Psoas muscle (tissue), 8 donors: ENCODE measurements around the gene ARHGAP19. TPM values are rescaled to one million over a fixed set of nuclear protein-coding genes. Genes with fewer than 3 reads are reported as not detected.

ENCODE experiments used
- ATAC-seq, 4 donors: fragments of 200-7000 bp; cut with Tn5 transposase; one replicate each; pipeline ENCODE4 v1.9.1; 2020; ENCODE audit warnings: moderate library complexity in 3 of 4, mild to moderate bottlenecking in 2 of 4
- DNase-seq, 2 donors: peaks; one replicate each; pipeline ENCODE4 v3.0.0-alpha.2; 2020
- H3K27ac ChIP-seq: fragments of 200-600 bp; one replicate; pipeline ENCODE4 v1.8.0; 2022
- H3K27me3 ChIP-seq, 3 donors: fragments of 200-600 bp in 1 of 3; one replicate each; pipeline versions ENCODE4 v1.6.1 to v1.8.0; 2013 to 2022; ENCODE audit warnings: low read length in 2 of 3, mild to moderate bottlenecking in 2 of 3, moderate library complexity in 1 of 3; ENCODE audit not compliant: insufficient read depth in 3 of 3
- H3K36me3 ChIP-seq, 2 donors: fragments of 200-600 bp in 1 of 2; one replicate each; pipeline versions ENCODE4 v1.6.1 to v1.8.0; 2013 to 2022; ENCODE audit warnings: low read depth in 1 of 2, mild to moderate bottlenecking in 1 of 2, moderate library complexity in 1 of 2; ENCODE audit not compliant: insufficient read depth in 1 of 2
- H3K4me1 ChIP-seq: fragments of 200-600 bp; one replicate; pipeline ENCODE4 v1.8.0; 2022
- H3K4me3 ChIP-seq: fragments of 200-600 bp; one replicate; pipeline ENCODE4 v1.8.0; 2022; ENCODE audit warnings: mild to moderate bottlenecking
- H3K9me3 ChIP-seq: fragments of 200-600 bp; one replicate; pipeline ENCODE4 v1.8.0; 2022
- WGBS, 3 donors: extraction: QIAGEN DNeasy Blood & Tissue Kit; methylation state at CpG; one replicate each; pipeline versions ENCODE4 v1.1.6 to v1.1.7; 2013; 5-methylcytosine and 5-hydroxymethylcytosine counted together
- intact Hi-C, 2 donors: fragments of 100-400 bp; cut with DNase I; formaldehyde crosslinking; loops; one replicate each; pipeline versions ENCODE4 v1.11.0 to v1.14.2; 2022
- polyA plus RNA-seq, 3 donors: library from polyadenylated mRNA; stranded (reverse); fragments of 200-250 nt; gene quantifications; one replicate each; pipeline ENCODE4 v1.2.3, GENCODE V29; 2013
- total RNA-seq, 4 donors: library from RNA; stranded (reverse); fragmentation: NEBNext Ultra II Directional in 2 of 4; extraction: Animal tissue kit (Norgen Biotek cat#: 25700) in 2 of 4; gene quantifications; one replicate each; pipeline versions ENCODE4 v1.2.1 to v1.2.4, GENCODE V29; 2021 to 2023
- TF ChIP-seq, protein P1 (sequence below): fragments of 200-600 bp; IDR thresholded peaks from one replicate; pipeline ENCODE4 v1.8.0; 2022; ENCODE audit warnings: antibody characterized with exemption
- donor health status: healthy with polysubstance abuse.
- donor health status: DM: no; HTN: no; CAD: no; lungs with moderate emphysema.
- donor health status: Bipolar disorder and iron deficiency.
- donor health status: healthy.
- donor health status: DM: yes; HTN: yes; CAD: no.
- donor health status: DM: no; HTN: no; CAD: no.
- donor health status: DM: no; HTN: no; CAD: no.
- donor health status: DM: yes; HTN: yes; CAD: no.

Gene ARHGAP19
- total and polyA plus RNA-seq, 7 donors = 0.77 to 3.9 (median 1.8) TPM

DNA sequence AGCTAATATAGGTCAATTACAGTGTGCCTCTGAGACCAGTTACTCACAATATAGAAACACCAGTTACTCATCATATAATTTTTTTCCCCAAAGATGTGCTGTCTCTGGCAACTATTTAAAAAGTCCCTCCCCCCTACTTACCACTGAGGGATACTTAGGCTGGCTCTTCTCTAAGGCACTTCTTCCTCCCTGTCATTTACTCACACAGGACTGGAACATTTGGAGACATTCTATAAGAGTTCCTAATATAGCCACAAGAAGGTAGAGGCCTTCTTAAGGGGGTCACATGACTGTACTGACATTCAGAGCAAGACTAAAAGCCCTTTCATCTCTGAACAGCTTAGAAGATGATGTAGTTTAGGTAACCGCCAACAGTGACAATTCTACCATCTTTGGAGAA is 62.3 kb downstream of the ARHGAP19 start:
- Histone ChIP-seq H3K4me3 (no peak overlapping the region), H3K9me3 (no peaks in the 10 kb centered on the region), H3K27ac (no peak overlapping the region), H3K27me3 (no peaks in the 10 kb centered on the region), H3K4me1 (no peaks in the 10 kb centered on the region), H3K36me3 (peaks cover 4 to 43% of the 10 kb centered on the region in 2 donors)
- ATAC-seq (no peak), DNase-seq (no peak)
- intact Hi-C loops = no loop called here
- TF ChIP-seq, protein P1, sequence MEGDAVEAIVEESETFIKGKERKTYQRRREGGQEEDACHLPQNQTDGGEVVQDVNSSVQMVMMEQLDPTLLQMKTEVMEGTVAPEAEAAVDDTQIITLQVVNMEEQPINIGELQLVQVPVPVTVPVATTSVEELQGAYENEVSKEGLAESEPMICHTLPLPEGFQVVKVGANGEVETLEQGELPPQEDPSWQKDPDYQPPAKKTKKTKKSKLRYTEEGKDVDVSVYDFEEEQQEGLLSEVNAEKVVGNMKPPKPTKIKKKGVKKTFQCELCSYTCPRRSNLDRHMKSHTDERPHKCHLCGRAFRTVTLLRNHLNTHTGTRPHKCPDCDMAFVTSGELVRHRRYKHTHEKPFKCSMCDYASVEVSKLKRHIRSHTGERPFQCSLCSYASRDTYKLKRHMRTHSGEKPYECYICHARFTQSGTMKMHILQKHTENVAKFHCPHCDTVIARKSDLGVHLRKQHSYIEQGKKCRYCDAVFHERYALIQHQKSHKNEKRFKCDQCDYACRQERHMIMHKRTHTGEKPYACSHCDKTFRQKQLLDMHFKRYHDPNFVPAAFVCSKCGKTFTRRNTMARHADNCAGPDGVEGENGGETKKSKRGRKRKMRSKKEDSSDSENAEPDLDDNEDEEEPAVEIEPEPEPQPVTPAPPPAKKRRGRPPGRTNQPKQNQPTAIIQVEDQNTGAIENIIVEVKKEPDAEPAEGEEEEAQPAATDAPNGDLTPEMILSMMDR = no peak
- 96 to 100% (median 97%) methylated on average over 1 of the region's 1 CpG for WGBS, 3 donors

DNA sequence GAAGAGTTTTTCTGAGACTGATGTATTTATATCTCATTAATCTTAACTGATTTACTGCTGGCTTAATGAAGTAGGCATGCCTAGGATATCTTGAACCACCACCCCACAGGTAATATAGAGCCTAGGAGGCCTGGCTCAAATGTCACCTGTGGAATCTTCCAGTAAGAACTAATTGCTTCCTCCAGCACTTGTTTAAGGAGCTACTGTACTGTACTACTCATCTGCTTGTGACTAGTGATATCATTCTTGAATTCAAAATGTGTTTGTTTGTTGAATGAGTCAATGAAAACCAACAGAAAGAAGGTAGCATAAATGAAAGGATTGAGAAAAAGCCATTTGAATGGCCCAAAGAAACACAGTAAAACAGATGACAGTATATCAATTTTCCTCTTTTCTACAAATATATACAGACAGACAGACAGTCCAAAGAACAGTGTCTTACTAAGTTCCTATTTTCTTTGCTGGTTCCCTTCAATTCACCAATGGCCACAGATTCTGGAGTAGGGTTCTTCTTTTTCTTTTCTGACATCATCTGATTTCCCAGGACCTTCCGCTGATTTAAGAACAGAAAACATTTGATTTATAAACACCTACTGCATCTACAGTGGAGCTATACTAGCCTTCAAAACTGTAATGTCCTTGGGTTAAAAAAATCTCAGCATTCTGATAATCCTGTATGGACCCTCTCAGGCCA is 63.0 kb downstream of the ARHGAP19 start:
- no peak for DNase-seq
- Histone ChIP-seq H3K9me3 (no peaks in the 10 kb centered on the region), H3K4me3 (no peak overlapping the region), H3K4me1 (no peaks in the 10 kb centered on the region), H3K36me3 (peaks cover 4 to 43% of the 10 kb centered on the region in 2 donors), H3K27me3 (no peaks in the 10 kb centered on the region), H3K27ac (no peak overlapping the region)
- intact Hi-C loops = no loop called here
- 92 to 96% (median 96%) methylated on average over 1 of the region's 1 CpG for WGBS, 3 donors
- TF ChIP-seq, protein P1 = no peak
- ATAC-seq = no peak

DNA sequence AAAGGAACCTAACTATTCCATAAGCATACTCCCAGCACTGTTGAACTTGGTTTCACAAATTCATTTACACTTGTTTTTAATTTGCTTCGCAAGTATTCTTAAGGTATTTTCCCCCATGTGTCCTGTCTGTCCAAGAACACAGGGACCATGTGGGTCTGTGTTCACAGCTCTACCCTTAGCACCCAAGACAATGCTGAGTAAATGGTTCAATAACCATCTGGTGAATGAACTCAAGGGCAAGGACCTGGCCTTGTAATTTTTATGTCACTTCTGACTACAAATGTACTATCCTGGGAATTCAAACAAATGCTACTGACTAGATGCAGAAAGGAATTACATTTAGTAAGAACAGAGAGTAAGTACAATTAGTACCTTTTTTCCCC is 63.7 kb downstream of the ARHGAP19 start:
- TF ChIP-seq, protein P1 = no peak
- Histone ChIP-seq H3K27me3 (no peaks in the 10 kb centered on the region), H3K27ac (no peak overlapping the region), H3K36me3 (peaks cover 4 to 43% of the 10 kb centered on the region in 2 donors), H3K4me1 (no peaks in the 10 kb centered on the region), H3K4me3 (no peak overlapping the region), H3K9me3 (no peaks in the 10 kb centered on the region)
- intact Hi-C loops = no loop called here
- DNase-seq = no peak
- no peak for ATAC-seq
- 95 to 99% (median 97%) methylated on average over 1 of the region's 1 CpG for whole genome bisulfite sequencing, 3 donors

DNA sequence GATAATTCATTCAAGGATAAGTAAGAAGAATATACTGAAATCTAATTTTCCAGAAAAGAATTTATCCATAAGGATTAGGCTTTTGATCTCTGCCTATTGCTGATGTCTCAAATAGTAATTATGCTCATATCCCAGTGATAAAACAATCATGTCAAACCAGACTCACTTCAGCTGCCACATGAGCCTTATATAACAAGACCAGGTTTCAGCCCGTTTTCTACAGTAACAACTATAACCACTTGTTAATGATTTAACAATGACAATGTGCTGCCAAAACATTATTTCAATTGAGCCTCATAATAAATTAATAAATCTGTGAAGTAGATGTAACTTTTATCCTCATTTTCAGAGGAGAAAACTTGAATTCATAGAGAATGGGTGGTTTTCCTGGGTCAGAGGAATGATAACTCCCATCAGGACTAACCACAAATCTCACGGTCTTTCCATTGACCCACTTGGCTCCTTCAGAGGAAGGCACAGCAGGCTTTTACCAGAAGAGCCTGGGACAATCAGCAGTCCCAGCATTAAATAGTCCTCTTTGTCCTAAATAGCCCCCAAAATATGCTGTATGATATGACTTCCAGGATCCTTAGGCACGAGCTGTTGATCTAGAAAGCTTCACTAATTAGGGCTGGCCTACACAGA is 64.2 kb downstream of the ARHGAP19 start:
- intact Hi-C loops = no loop called here
- DNase-seq (no peak), ATAC-seq (no peak)
- TF ChIP-seq, protein P1 = no peak
- Histone ChIP-seq H3K9me3 (no peaks in the 10 kb centered on the region), H3K4me1 (no peaks in the 10 kb centered on the region), H3K27me3 (no peaks in the 10 kb centered on the region), H3K27ac (no peak overlapping the region), H3K36me3 (peaks cover 4 to 43% of the 10 kb centered on the region in 2 donors), H3K4me3 (no peak overlapping the region)
- 83 to 86% (median 84%) methylated on average over 3 of the region's 3 CpGs for WGBS, 3 donors
